Activated CD4-positive, alpha-beta memory T cell treated with anti-CD3 and anti-CD28 coated beads for 36 hours (primary cell): ENCODE measurements around the gene CFAP68. TPM values are rescaled to one million over a fixed set of nuclear protein-coding genes. Genes with fewer than 3 reads are reported as not detected.

Source experiments
- CTCF ChIA-PET: fragments of 350-600 bp; sonication (Branson Sonifier 250); formaldehyde crosslinking; loops from one replicate; lab custom pipeline; 2021; ENCODE audit warnings: antibody characterized with exemption, inconsistent platforms; lab: Charles Lee
- POLR2A ChIA-PET: fragments of 350-600 bp; sonication (Branson Sonifier 250); formaldehyde crosslinking; loops from one replicate; lab custom pipeline; 2021; ENCODE audit warnings: antibody characterized with exemption; lab: Charles Lee
- DNase-seq: peaks from one replicate; pipeline ENCODE4 v3.0.0-alpha.2; 2020
- H3K27ac Mint-ChIP-seq: one replicate; pipeline ENCODE4 v1.8.0; 2021; ENCODE audit warnings: mixed read lengths
- H3K27me3 Mint-ChIP-seq: one replicate; pipeline ENCODE4 v1.8.0; 2021; ENCODE audit warnings: mixed read lengths
- H3K36me3 Mint-ChIP-seq: one replicate; pipeline ENCODE4 v1.8.0; 2021; ENCODE audit warnings: mixed read lengths
- H3K4me1 Mint-ChIP-seq: one replicate; pipeline ENCODE4 v1.8.0; 2021; ENCODE audit warnings: low read depth, mixed read lengths
- H3K4me3 Mint-ChIP-seq: one replicate; pipeline ENCODE4 v1.8.0; 2021; ENCODE audit warnings: mild to moderate bottlenecking, mixed read lengths
- H3K9me3 Mint-ChIP-seq: one replicate; pipeline ENCODE4 v1.8.0; 2021; ENCODE audit warnings: mixed read lengths
- intact Hi-C: fragments of 100-400 bp; cut with micrococcal nuclease; formaldehyde crosslinking; loops from one replicate; pipeline ENCODE4 v1.15.1; 2023
- total RNA-seq, 2 experiments: library from RNA; stranded (reverse); gene quantifications; one replicate each; pipeline ENCODE4 v1.2.3, GENCODE V29; 2021

CFAP68 gene
- total RNA-seq, result 10 to 100 TPM; 29.9 to 33.6 TPM

- intact Hi-C loops, result loop anchor here (1.0 to 10.0 kb wide), 10 partner anchors 8 to 1436 kb away; partner anchors contain the start of genes ALG9, BCO2, DLAT and NKAPD1
- H3K27ac Mint-ChIP-seq, result peak within 1 kb of the TSS; percentile 95
- peak within 1 kb of the TSS; percentile 82 for H3K4me3 Mint-ChIP-seq
- peaks cover 21% of the 10 kb centered on the region for H3K4me1 Mint-ChIP-seq
- H3K9me3 Mint-ChIP-seq, result no peaks in the 10 kb centered on the region
- DNase-seq, result peak; percentile 96
- H3K27me3 Mint-ChIP-seq, result no peaks in the 10 kb centered on the region
- POLR2A ChIA-PET, result no interaction called here
- CTCF ChIA-PET, result interaction anchor here (0.6 to 1.9 kb wide), 6 partner anchors 15 to 204 kb away, joined by 3 to 10 read pairs (median 6); no protein-coding TSS in a partner anchor
- peaks cover 17% of the 10 kb centered on the region for H3K36me3 Mint-ChIP-seq
Observed at GRCh38 chr11:111878849-111879636, at the start of gene CFAP68, which contains the start of gene FDXACB1. Gene CFAP68, plus strand, starts transcription at chr11:111879541. Its CDS starts 20 bp downstream, at chr11:111879561. Gene FDXACB1, minus strand, starts transcription at chr11:111879165. Its CDS starts 33 bp downstream, at chr11:111879132.

GRCh38 chr11:111833524-111833923, 45.8 kb upstream of the CFAP68 start:
- DNase-seq, result no peak
- H3K27ac Mint-ChIP-seq, result no peak overlapping the region
- H3K36me3 Mint-ChIP-seq, result peaks cover 29% of the 10 kb centered on the region
- POLR2A ChIA-PET, result no interaction called here
- H3K9me3 Mint-ChIP-seq, result no peaks in the 10 kb centered on the region
- intact Hi-C loops, result no loop called here
- CTCF ChIA-PET, result interaction anchor here (1.0 to 2.7 kb wide), 3 partner anchors 8 to 247 kb away, joined by 3 to 11 read pairs (median 4); no protein-coding TSS in a partner anchor
- no peaks in the 10 kb centered on the region for H3K27me3 Mint-ChIP-seq
- no peak overlapping the region for H3K4me3 Mint-ChIP-seq
- H3K4me1 Mint-ChIP-seq, result peaks cover 24% of the 10 kb centered on the region

GRCh38 chr11:111834432-111835163, 44.7 kb upstream of the CFAP68 start:
- Mint-ChIP-seq H3K36me3 (peaks cover 29% of the 10 kb centered on the region), H3K4me3 (no peak overlapping the region), H3K9me3 (no peaks in the 10 kb centered on the region), H3K27ac (no peak overlapping the region), H3K27me3 (no peaks in the 10 kb centered on the region), H3K4me1 (peaks cover 13% of the 10 kb centered on the region)
- intact Hi-C loops, result no loop called here
- no peak for DNase-seq
- CTCF ChIA-PET, result interaction anchor here (0.8 to 2.0 kb wide), 4 partner anchors 9 to 248 kb away, joined by 3 to 7 read pairs (median 4); no protein-coding TSS in a partner anchor
- POLR2A ChIA-PET, result interaction anchor here (1.3 kb wide), 1 partner anchor 8 kb away, joined by 3 read pairs; no protein-coding TSS in a partner anchor

- intact Hi-C loops, result no loop called here
- H3K4me3 Mint-ChIP-seq, result no peak overlapping the region
- no peaks in the 10 kb centered on the region for H3K27me3 Mint-ChIP-seq
- no peak for DNase-seq
- no peak overlapping the region for H3K27ac Mint-ChIP-seq
- peaks cover 7% of the 10 kb centered on the region for H3K4me1 Mint-ChIP-seq
- ChIA-PET CTCF (interaction anchor here (1.0 to 2.0 kb wide), 3 partner anchors 8 to 58 kb away, joined by 3 to 7 read pairs (median 4); no protein-coding TSS in a partner anchor), POLR2A (no interaction called here)
- H3K36me3 Mint-ChIP-seq, result peaks cover 27% of the 10 kb centered on the region
- no peaks in the 10 kb centered on the region for H3K9me3 Mint-ChIP-seq
Observed at GRCh38 chr11:111835665-111836064, 43.7 kb upstream of the CFAP68 start.

GRCh38 chr11:111836162-111836561, 43.2 kb upstream of the CFAP68 start:
- H3K4me3 Mint-ChIP-seq, result no peak overlapping the region
- H3K27ac Mint-ChIP-seq, result no peak overlapping the region
- ChIA-PET POLR2A (no interaction called here), CTCF (interaction anchor here (2.0 kb wide), 1 partner anchor 7 kb away, joined by 7 read pairs; no protein-coding TSS in a partner anchor)
- H3K27me3 Mint-ChIP-seq, result no peaks in the 10 kb centered on the region
- peaks cover 27% of the 10 kb centered on the region for H3K36me3 Mint-ChIP-seq
- H3K9me3 Mint-ChIP-seq, result no peaks in the 10 kb centered on the region
- DNase-seq, result no peak
- peaks cover 9% of the 10 kb centered on the region for H3K4me1 Mint-ChIP-seq
- intact Hi-C loops, result no loop called here

GRCh38 chr11:111836721-111837120, 42.6 kb upstream of the CFAP68 start:
- H3K4me1 Mint-ChIP-seq, result peaks cover 11% of the 10 kb centered on the region
- ChIA-PET POLR2A (no interaction called here), CTCF (no interaction called here)
- peaks cover 22% of the 10 kb centered on the region for H3K36me3 Mint-ChIP-seq
- no peak overlapping the region for H3K4me3 Mint-ChIP-seq
- no peak for DNase-seq
- intact Hi-C loops, result no loop called here
- H3K9me3 Mint-ChIP-seq, result no peaks in the 10 kb centered on the region
- no peaks in the 10 kb centered on the region for H3K27me3 Mint-ChIP-seq
- no peak overlapping the region for H3K27ac Mint-ChIP-seq

- Mint-ChIP-seq H3K9me3 (no peaks in the 10 kb centered on the region), H3K36me3 (peaks cover 22% of the 10 kb centered on the region), H3K27me3 (no peaks in the 10 kb centered on the region), H3K4me3 (no peak overlapping the region), H3K27ac (no peak overlapping the region), H3K4me1 (peaks cover 11% of the 10 kb centered on the region)
- no peak for DNase-seq
- ChIA-PET CTCF (no interaction called here), POLR2A (no interaction called here)
- intact Hi-C loops, result no loop called here
Observed at GRCh38 chr11:111837366-111837891, 41.9 kb upstream of the CFAP68 start.

- intact Hi-C loops, result no loop called here
- no peaks in the 10 kb centered on the region for H3K9me3 Mint-ChIP-seq
- H3K4me3 Mint-ChIP-seq, result no peak overlapping the region
- ChIA-PET POLR2A (no interaction called here), CTCF (interaction anchor here (1.6 to 5.6 kb wide), 2 partner anchors 62 to 252 kb away, joined by 4 to 35 read pairs; no protein-coding TSS in a partner anchor)
- peaks cover 11% of the 10 kb centered on the region for H3K4me1 Mint-ChIP-seq
- no peaks in the 10 kb centered on the region for H3K27me3 Mint-ChIP-seq
- peaks cover 22% of the 10 kb centered on the region for H3K36me3 Mint-ChIP-seq
- DNase-seq, result no peak
- H3K27ac Mint-ChIP-seq, result no peak overlapping the region
Observed at GRCh38 chr11:111838054-111838453, 41.3 kb upstream of the CFAP68 start.

- CTCF ChIA-PET, result interaction anchor here (0.9 to 5.6 kb wide), 6 partner anchors 64 to 267 kb away, joined by 3 to 35 read pairs (median 6); partner anchors contain the start of gene PPP2R1B
- H3K27me3 Mint-ChIP-seq, result no peaks in the 10 kb centered on the region
- POLR2A ChIA-PET, result no interaction called here
- no peak overlapping the region for H3K4me3 Mint-ChIP-seq
- no peak overlapping the region for H3K27ac Mint-ChIP-seq
- no peak for DNase-seq
- no peaks in the 10 kb centered on the region for H3K9me3 Mint-ChIP-seq
- H3K4me1 Mint-ChIP-seq, result peaks cover 11% of the 10 kb centered on the region
- intact Hi-C loops, result loop anchor here (10.0 kb wide), 1 partner anchor 385 kb away; no protein-coding TSS in a partner anchor
- peaks cover 18% of the 10 kb centered on the region for H3K36me3 Mint-ChIP-seq
Observed at GRCh38 chr11:111840143-111840542, 39.2 kb upstream of the CFAP68 start.

GRCh38 chr11:111841370-111842053, 37.8 kb upstream of the CFAP68 start:
- H3K4me3 Mint-ChIP-seq, result no peak overlapping the region
- ChIA-PET CTCF (interaction anchor here (0.6 to 5.6 kb wide), 29 partner anchors 8 to 280 kb away, joined by 3 to 35 read pairs (median 5); partner anchors contain the start of genes ALG9 and PPP2R1B), POLR2A (no interaction called here)
- intact Hi-C loops, result loop anchor here (1.0 to 10.0 kb wide), 6 partner anchors 64 to 387 kb away; partner anchors contain the start of gene PPP2R1B
- H3K27me3 Mint-ChIP-seq, result no peaks in the 10 kb centered on the region
- peak; percentile 91 for DNase-seq
- no peak overlapping the region for H3K27ac Mint-ChIP-seq
- peaks cover 11% of the 10 kb centered on the region for H3K4me1 Mint-ChIP-seq
- H3K9me3 Mint-ChIP-seq, result no peaks in the 10 kb centered on the region
- peaks cover 11% of the 10 kb centered on the region for H3K36me3 Mint-ChIP-seq

GRCh38 chr11:111843661-111844060, 35.7 kb upstream of the CFAP68 start:
- H3K27me3 Mint-ChIP-seq, result no peaks in the 10 kb centered on the region

More at GRCh38 chr11:111843661-111844060, 35.7 kb upstream of the CFAP68 start:
- no peaks in the 10 kb centered on the region for H3K9me3 Mint-ChIP-seq
- ChIA-PET POLR2A (no interaction called here), CTCF (interaction anchor here (1.0 to 5.6 kb wide), 10 partner anchors 8 to 280 kb away, joined by 4 to 35 read pairs (median 8); partner anchors contain the start of gene PPP2R1B)
- no peak overlapping the region for H3K27ac Mint-ChIP-seq
- DNase-seq, result no peak
- no peak overlapping the region for H3K4me3 Mint-ChIP-seq
- peaks cover 2% of the 10 kb centered on the region for H3K36me3 Mint-ChIP-seq
- peaks cover 4% of the 10 kb centered on the region for H3K4me1 Mint-ChIP-seq
- intact Hi-C loops, result loop anchor here (10.0 kb wide), 1 partner anchor 389 kb away; no protein-coding TSS in a partner anchor
